ENCODE data around the gene PLK5. TPM values are rescaled to one million over a fixed set of nuclear protein-coding genes. Genes with fewer than 3 reads are reported as not detected.
A peak's percentile ranks its signal among the peaks of the same experiment; 100 is the strongest.
"Not testable (repeated sequence)": the region's sequence is repeated elsewhere in the genome, so short reads cannot be mapped to it uniquely, and the experiment has no call there.

The PLK5 gene
- total RNA-seq, 1 donor from 2014 or later: not detected

GRCh38 chr19:1507763-1508506 is 15.9 kb upstream of the PLK5 start:
- peak; percentile 88 for DNase-seq (ENCODE audit: low read depth)

- DNase-seq (ENCODE audit: low read depth): no peak
These were observed 15.4 kb upstream of the PLK5 start for GRCh38 chr19:1508507-1508856.

GRCh38 chr19:1509602-1510441 is 14.1 kb upstream of the PLK5 start:
- DNase-seq (ENCODE audit: low read depth): no peak

- DNase-seq (ENCODE audit: low read depth): no peak
These were observed 13.5 kb upstream of the PLK5 start for GRCh38 chr19:1510442-1510806.

- no peak for DNase-seq (ENCODE audit: low read depth)
These were observed 13.1 kb upstream of the PLK5 start for GRCh38 chr19:1510807-1511206.

- DNase-seq (ENCODE audit: low read depth): no peak
These were observed 12.3 kb upstream of the PLK5 start for GRCh38 chr19:1511318-1512317.

- DNase-seq (ENCODE audit: low read depth): no peak
These were observed 11.0 kb upstream of the PLK5 start, which contains the start of gene ADAMTSL5 for GRCh38 chr19:1512671-1513498. Gene ADAMTSL5, minus strand, starts transcription at chr19:1513019. Its CDS starts 2,076 bp downstream, at chr19:1510943.

GRCh38 chr19:1513499-1514294 is 10.2 kb upstream of the PLK5 start:
- DNase-seq (ENCODE audit: low read depth): no peak

- no peak for DNase-seq (ENCODE audit: low read depth)
These were observed 9.6 kb upstream of the PLK5 start for GRCh38 chr19:1514295-1514661.

GRCh38 chr19:1514986-1515721 is 8.7 kb upstream of the PLK5 start:
- DNase-seq (ENCODE audit: low read depth): no peak

- DNase-seq (ENCODE audit: low read depth): no peak
These were observed 7.5 kb upstream of the PLK5 start for GRCh38 chr19:1516395-1516753.

GRCh38 chr19:1518471-1518870 is 5.4 kb upstream of the PLK5 start:
- DNase-seq (ENCODE audit: low read depth): no peak

GRCh38 chr19:1519802-1520201 is 4.1 kb upstream of the PLK5 start:
- not testable (repeated sequence) for DNase-seq (ENCODE audit: low read depth)

GRCh38 chr19:1520203-1520780 is 3.6 kb upstream of the PLK5 start:
- no peak for DNase-seq (ENCODE audit: low read depth)

- no peak for DNase-seq (ENCODE audit: low read depth)
These were observed 2.2 kb upstream of the PLK5 start for GRCh38 chr19:1521636-1522035.

GRCh38 chr19:1522061-1522460 is 1.8 kb upstream of the PLK5 start:
- DNase-seq (ENCODE audit: low read depth): no peak

- no peak for DNase-seq (ENCODE audit: low read depth)
These were observed 1.0 kb upstream of the PLK5 start for GRCh38 chr19:1522838-1523237.

- no peak for DNase-seq (ENCODE audit: low read depth)
These were observed 552 bp downstream of the PLK5 start for GRCh38 chr19:1524287-1524971.

GRCh38 chr19:1524972-1525325 is 1.1 kb downstream of the PLK5 start:
- DNase-seq (ENCODE audit: low read depth): no peak
